A549 treated with AZD9567 at 1 μM for 4 hours (cell line): ENCODE measurements around the gene EXOC8. TPM values are rescaled to one million over a fixed set of nuclear protein-coding genes. Genes with fewer than 3 reads are reported as not detected.

Source experiments
- total RNA-seq: library from RNA; stranded (reverse); fragments of 200-300 nt; extraction: Qiagen RNA extraction; gene quantifications from 5 replicates; pipeline ENCODE4 v1.2.3, GENCODE V29; 2022; ENCODE audit not compliant: insufficient read depth

The EXOC8 gene
- total RNA-seq: 8.8 to 11.0 TPM (median 9.4 TPM) in 5 replicates

GRCh38 chr1:231337472-231338269 lies at the start of gene EXOC8:
Gene EXOC8, minus strand, starts transcription at chr1:231337852. Its CDS starts 107 bp downstream, at chr1:231337745.

GRCh38 chr1:231338270-231339128 lies 847 bp upstream of the EXOC8 start, which contains the start of gene SPRTN:
Gene SPRTN, plus strand, starts transcription at chr1:231338293. Its CDS starts 91 bp downstream, at chr1:231338384.

Other genes with a start within 250 kb of the EXOC8 start
- gene TRIM67, start 175.8 kb downstream of the EXOC8 start, total RNA-seq: 0.13 to 0.20 TPM (median 0.15 TPM) in 4 of 5 replicates, not detected in the other
- gene GNPAT, start 96.6 kb downstream of the EXOC8 start, total RNA-seq: 36.0 to 40.3 TPM (median 36.6 TPM) in 5 replicates
- 12.5 to 14.9 TPM (median 14.1 TPM) in 5 replicates for gene SPRTN, start 441 bp upstream of the EXOC8 start, total RNA-seq
- gene EGLN1, start 84.4 kb upstream of the EXOC8 start, total RNA-seq: 50.2 to 85.1 TPM (median 58.8 TPM) in 5 replicates
- 35.8 to 58.4 TPM (median 41.4 TPM) in 5 replicates for gene TSNAX, start 190.8 kb upstream of the EXOC8 start, total RNA-seq